HS-27A (cell line): ENCODE results near the gene SPPL2B.
"Not testable (repeated sequence)": the region's sequence is repeated elsewhere in the genome, so short reads cannot be mapped to it uniquely, and the experiment has no call there.

Experiments used
- DNase-seq: peaks from one replicate; pipeline ENCODE4 v3.0.0-alpha.2; 2012; ENCODE audit warnings: low read depth, missing footprints

Gene SPPL2B

DNA sequence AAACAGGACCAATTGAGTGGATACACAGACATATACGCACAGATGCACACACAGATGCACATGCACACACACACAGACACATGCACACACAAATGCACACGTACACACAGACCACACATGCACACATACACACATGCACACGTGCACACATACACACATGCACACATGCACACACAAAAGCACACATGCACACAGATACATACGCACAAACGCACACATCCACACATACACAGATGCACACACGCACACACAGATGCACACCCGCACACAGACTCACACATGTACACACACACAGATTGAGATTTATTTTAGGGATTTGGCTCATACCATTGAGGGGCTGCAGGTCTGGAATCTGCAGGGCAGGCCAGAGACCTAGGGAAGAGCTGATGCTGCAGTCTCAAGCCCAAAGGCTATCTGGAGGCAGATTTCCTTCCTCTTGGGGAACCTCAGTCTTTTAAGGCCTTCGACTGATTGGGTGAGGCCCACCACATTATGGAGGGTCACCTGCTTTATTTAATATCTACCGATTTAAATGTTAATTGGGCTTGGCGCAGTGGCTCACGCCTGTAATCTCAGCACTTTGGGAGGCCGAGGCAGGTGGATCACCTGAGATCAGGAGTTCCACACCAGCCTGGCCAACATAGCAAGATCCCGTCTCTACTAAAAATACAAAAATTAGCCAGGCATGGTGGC, 54.2 kb downstream of the SPPL2B start:
- DNase-seq: no peak

DNA sequence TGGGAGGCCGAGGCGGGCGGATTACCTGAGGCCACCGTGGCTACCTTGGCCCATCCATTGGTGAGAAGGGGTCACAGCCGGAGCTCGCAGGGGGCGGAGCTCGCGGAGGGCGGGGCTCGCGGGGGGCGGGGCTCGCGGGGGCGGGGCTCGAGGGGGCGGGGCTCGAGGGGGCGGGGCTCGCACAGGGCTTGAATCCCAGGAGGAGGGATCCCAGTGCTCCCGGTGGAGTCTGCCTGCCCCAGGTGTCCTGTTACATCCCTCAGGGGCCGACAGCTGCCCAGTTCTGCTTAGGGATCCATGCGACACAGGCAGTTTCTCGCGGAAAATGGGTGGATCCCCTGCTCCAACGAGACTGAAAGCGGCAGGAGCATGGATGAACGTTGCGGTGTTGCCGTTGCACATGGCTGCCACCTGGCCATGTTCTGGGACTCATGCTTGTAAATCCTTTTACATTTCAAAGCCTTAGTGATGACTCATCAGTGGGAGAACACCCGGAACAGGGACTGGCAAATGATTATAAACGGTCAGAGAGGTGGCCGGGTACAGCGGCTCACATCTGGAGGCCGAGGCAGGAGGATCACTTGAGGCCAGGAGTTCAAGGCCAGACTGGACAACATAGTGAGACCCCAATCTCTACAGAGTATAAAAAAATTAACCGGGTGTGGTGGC, 56.7 kb downstream of the SPPL2B start:
- DNase-seq: no peak

DNA sequence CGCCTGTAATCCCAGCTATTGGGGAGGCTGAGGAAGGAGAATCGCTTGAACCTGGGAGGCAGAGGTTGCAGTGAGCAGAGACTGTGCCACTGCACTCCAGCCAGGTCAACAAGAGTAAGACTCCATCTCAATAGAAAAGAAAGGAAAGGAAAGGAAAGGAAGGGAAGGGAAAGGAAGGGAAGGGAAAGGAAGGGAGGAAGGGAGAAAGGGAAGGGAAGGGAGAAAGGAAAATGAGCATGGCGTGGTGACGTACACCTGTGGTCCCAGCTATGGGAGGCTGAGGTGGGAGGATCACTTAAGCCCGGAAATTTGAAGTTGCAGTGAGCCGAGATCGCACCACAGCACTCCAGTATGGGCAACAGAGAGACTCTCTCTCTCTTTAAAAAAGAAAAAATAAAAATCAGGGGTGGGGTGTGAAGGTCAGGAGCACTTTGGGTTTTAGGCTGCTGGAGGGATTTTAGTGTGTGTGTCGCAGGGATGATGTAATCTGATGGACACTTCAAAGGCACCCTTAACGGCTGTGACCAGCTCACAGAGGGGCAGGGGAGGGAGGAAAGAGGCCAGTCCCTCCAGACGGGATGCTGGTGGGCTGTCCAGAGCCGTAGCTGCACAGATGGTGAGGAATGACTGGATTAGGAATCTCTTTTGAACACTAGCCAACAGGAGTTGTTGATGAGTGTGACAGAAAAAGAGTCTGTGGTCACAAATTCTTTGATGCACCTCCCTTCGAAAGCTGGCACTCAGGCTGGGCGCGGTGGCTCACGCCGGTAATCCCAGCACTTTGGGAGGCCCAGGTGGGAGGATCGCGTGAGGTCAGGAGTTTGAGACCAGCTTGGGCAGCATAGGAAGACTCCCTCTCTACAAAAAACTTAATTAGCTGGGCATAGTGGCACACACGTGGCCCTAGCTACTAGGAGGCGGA, 59.1 kb downstream of the SPPL2B start:
- no peak for DNase-seq

DNA sequence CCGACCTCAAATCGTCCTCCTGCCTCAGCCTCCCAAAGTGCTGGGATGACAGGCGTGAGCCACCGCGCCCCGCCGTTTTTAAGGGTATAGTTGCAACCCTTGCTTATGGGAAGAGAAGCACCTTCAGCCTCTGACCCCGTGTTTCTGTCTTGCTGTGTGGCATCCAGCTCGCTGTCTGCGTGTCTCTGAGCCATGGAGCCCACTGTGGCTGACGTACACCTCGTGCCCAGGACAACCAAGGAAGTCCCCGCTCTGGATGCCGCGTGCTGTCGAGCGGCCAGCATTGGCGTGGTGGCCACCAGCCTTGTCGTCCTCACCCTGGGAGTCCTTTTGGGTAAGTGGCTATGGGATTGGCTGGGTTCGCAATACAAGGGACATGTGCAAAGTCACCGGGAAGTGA, 61.1 kb downstream of the SPPL2B start:
- no peak for DNase-seq

DNA sequence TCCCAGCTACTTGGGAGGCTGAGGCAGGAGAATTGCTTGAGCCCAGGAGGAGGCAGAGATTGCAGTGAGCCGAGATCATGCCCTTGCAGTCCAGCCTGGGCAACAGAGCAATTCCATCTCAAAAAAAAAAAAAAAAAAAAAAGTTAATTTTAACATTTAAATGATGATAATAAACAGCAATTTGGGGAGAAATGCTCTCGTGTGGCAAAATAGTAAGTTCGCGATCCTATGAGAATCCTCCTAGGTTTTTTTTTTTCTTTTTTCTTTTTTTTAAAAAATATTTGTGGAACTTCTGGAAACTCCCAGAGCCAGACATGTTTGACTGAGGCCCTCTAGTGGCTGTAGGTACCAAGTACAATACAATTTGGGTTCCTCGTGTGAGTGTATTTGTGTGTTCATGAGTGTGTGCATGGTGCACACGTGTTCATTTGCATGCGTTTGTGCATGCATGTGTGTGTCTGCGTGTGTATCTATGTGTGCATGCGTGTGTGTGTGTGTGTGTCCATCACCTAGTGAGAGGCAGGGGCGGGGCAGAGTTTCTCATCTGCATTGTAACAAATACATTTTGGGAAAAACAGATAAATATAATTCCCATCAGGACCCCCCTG, 62.7 kb downstream of the SPPL2B start:
- DNase-seq: peak; percentile 31

DNA sequence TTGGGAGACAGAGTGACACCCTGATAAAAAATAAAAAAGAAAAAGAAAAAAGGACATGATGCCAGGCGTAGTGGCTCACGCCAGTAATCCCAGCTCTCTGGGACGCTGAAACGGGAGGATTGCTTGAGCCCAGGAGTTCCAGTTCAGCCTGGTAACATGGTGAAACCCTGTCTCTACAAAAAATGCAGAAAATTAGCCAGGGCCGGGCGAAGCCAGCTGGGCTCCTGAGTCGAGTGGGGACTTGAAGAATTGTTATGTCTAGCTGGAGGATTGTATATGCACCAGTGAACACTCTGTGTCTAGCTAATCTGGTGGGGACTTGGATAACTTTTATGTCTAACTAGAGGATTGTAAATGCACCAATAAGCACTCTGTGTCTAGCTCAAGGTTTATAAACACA, 63.9 kb downstream of the SPPL2B start:
- DNase-seq: no peak

DNA sequence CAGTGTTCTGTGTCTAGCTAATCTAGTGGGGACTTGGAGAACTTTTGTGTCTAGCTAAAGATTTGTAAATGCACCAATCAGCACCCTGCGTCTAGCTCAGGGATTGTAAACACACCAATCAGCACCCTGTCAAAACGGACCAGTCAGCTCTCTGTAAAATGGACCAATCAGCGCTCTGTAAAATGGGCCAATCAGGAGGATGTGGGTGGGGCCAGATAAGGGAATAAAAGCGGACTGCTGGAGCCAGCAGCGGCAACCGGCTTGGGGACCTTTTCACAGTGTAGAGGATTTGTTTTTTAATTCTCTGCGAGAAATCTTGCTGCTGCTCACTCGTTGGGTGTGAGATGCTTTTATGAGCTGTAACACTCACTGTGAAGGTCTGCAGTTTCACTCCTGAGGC, 64.4 kb downstream of the SPPL2B start:
- not testable (repeated sequence) for DNase-seq

DNA sequence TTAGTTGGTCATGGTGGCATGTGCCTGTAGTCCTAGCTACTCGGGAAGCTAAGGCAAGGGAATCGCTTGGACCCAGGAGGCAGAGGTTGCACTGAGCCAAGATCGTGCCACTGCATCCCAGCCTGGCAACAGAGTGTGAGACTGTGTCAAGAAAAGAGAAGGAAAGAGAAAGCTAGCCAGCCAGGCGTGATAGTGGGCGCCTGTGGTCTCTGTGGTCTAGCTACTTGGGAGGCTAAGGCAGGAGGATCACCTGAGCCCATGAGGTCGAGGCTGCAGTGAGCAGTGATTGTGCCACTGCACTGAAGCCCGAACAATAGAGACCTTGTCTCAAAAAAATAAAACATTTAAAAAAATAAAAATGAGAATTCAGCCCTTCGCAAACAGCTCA, 65.6 kb downstream of the SPPL2B start:
- DNase-seq: no peak

DNA sequence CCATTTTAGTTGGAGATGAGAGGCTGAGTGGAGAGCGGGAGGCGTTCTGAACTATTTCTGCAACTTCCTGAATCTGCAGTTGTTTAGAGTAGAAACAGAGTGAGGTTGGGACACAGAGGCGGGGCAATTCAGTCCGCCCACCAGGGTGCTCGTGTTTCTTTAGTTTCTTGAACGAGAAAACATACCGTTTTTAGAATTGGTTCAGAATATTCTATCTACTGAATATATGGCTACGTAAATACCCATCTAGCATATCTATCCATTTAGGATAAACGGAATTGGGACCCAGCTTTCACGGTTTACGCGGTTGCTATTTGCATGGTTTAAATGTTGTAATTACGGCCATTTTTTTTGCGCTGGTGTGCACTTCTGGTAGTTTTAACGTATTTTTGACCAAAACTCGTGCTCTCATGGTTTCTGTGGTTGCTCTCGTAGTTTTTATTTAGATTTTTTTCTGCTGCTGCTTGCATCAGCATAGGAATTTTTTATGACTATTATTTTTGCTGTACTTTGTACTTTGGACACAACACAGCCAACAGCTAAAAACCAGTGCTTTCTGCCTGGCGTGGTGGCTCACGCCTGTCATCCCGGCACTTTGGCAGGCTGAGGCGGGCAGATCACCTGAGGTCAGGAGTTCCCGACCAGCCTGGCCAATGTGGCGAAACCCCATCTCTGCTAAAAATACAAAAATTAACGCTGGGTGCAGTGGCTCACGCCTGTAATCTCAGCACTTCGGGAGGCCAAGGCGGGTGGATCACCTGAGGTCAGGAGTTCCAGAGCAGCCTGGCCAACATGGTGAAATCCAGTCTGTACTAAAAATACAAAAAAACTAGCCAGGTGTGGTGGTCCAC, 66.2 kb downstream of the SPPL2B start:
- no peak for DNase-seq

DNA sequence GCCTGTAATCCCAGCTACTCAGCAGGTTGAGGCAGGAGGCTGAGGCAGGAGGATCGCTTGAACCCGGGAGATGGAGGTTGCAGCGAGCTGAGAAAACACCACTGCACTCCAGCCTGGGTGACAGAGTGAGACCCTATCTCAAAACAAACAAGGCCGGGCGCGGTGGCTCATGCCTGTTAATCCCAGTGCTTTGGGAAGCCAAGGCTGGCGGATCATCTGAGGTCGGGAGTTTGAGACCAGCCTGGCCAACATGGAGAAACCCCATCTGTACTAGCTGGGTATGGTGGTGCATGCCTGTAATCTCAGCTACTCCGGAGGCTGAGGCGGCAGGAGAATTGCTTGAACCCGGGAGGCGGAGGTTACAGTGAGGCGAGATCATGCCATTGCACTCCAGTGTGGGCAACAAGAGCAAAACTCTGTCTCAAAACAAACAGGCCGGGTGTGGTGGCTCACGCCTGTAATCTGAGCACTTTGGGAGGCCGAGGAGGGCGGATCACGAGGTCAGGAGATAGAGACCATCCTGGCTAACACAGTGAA, 66.9 kb downstream of the SPPL2B start:
- DNase-seq: not testable (repeated sequence)

DNA sequence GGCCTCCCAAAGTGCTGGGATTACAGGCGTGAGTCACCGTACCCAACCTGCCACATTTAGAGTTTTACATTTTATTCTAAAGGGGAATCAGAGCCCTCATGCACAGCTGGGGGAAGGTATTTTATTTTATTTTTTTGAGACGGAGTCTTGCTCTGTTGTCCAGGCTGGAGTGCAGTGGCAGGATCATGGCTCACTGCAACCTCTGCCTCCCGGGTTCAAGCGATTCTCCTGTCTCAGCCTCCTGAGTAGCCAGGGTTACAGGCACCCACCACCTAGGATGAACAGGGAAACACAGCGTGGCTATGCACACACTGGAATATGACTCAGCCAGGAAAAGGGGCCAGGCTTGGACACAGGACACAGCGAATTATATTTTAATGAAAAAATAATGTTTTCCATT, 68.7 kb downstream of the SPPL2B start:
- not testable (repeated sequence) for DNase-seq

DNA sequence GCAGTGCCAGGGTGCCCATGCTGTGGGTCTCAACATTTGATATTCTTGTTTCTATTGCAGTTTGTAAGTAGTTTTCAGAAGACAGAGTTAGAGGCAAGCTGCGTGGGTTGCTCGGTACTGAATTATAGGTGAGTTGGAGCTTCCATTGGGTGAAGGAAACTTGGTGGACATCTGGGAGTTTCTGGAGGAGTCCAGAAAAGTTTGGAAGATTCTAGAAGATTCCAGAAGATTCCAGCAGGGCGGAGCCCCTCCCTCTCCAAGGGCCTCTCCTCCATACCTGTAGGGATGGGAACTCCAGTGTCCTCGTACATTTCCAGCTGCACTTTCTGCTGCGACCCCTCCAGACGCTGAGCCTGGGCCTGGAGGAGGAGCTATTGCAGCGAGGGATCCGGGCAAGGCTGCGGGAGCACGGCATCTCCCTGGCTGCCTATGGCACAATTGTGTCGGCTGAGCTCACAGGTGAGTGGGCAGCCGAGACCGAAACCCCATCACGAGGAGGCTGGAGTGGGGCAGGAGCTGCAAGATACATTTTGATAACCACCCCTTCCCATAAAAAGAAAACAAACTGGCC, 70.3 kb downstream of the SPPL2B start:
- no peak for DNase-seq

DNA sequence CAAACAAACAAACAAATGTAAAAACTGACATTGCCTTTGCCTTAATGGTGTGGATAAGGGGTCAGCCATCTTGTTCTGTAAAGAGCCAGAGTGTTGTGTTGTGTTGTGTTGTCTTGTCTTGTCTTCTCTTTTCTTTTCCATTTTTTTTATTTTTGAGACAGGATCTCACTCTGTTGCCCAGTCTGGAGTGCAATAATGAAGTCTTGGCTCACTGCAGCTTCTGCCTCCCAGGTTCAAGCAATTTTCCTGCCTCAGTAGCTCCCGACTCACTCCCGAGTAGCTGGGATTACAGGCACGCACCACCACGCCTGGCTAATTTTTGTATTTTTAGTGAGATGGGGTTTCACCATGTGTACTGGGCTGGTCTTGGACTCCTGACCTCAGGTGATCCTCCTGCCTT, 71.1 kb downstream of the SPPL2B start:
- DNase-seq: no peak
